GM21423 (cell line): ENCODE results near the gene OSGIN1.

ENCODE experiments used
- ATAC-seq: cut with Tn5 transposase; IDR thresholded peaks from one replicate; pipeline ENCODE4 v1.9.1; 2021; ENCODE audit warnings: mild to moderate bottlenecking, moderate library complexity; ENCODE audit not compliant: unreplicated experiment

Gene OSGIN1, protein sequence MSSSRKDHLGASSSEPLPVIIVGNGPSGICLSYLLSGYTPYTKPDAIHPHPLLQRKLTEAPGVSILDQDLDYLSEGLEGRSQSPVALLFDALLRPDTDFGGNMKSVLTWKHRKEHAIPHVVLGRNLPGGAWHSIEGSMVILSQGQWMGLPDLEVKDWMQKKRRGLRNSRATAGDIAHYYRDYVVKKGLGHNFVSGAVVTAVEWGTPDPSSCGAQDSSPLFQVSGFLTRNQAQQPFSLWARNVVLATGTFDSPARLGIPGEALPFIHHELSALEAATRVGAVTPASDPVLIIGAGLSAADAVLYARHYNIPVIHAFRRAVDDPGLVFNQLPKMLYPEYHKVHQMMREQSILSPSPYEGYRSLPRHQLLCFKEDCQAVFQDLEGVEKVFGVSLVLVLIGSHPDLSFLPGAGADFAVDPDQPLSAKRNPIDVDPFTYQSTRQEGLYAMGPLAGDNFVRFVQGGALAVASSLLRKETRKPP

DNA sequence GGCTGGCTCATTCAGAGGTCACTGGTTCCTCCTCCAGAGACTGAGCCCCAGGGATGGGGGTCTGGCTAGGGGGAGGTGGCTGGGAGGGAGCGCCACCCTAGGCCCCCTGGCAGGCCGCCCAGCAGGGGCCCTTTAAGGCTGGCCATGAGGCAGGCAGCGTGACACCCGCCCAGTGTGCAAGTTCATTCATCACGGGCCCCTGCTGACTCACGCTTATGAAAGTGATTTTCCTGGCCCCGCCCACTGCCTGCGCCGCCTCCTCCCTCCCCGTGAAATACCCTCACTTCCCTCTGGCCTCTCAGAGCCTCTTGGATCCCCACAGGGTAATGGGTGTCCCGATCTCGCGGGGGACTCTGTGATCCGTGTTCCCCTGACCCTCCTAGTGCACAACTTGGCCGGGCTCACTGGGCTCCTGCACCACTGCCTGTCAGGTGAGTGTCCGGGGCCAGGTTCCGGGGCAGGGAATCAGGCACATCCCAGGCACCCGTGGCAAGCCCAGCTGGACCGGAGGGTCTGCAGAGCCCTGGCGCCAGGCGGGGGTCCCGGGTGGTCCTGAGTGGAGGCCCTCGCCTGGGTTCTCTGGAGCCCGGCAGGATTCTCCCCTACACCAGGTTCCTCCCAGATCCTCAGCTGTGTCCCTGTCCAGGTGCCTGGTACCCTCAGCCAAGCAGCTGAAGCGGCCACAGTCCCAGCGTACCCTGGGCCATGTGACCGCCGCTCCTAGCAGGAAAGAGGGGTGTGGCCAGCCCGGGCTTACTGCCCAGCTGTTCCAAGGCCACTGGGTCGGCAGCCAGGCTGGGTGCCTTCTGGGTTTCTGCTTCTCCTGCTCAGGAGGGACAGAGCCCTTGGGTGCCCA is at the start of gene OSGIN1:
OSGIN1 (plus strand) TSS at position 301 of the 856 bp plus-strand sequence. CDS start 4,432 bp downstream, outside the sequence.
- peak; percentile 87 for ATAC-seq

DNA sequence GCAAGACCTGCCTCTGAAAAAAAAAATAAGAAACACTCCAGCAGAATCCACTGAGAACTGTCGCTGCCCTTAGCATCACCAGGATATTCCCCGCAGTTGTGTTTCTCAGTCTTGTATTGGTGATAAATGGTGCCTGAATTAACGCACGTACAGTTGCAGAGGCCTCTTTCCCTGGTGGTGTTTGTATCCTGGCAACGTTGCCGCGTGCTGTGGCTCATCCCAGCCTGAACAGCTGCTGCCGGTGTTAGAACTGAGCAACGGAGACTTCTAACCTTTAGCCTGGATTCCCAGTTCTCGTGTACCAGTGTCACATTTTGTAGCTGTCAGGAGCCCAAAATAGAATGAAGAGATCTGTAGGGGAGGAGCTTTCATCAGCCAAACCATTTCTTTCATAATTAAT is 49.3 kb upstream of the OSGIN1 start:
- ATAC-seq, result no peak

DNA sequence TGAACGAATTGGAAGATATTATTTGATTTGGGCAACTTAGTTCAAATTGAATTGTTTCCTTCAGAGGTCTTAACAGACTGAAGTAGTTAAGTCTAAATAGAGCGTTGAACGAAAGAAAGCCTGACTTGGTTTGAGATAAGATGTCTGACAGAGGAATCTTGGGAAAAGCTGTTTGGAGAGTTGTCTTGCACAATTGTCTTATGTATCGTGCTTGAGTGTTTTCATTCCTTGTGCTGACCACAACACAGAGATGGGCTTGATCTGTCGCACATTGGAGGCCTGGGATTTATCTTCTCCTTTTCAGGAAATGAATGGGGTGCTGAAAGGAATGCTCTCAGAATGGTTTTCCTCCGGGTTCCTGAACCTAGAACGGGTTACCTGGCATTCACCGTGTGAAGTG is 46.4 kb upstream of the OSGIN1 start:
- ATAC-seq, result no peak

DNA sequence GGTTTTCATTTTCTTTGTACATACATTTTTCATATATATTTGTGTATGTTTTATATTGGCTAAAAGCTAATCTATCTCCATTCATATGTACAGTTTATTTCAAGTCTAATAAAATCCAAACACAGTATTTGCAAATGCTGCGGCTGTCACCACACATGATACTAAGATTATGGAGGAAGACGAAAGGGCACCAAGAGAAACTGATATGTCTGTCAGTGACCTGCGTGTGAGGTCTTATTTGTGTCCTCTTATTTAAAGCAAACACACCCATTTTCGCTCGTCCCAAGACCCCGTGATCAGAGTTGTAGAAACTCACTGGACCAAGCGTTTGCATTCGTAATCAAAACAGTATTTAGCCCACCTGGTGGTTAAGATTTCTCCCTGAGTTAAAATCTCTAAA is 45.9 kb upstream of the OSGIN1 start:
- ATAC-seq, result no peak

DNA sequence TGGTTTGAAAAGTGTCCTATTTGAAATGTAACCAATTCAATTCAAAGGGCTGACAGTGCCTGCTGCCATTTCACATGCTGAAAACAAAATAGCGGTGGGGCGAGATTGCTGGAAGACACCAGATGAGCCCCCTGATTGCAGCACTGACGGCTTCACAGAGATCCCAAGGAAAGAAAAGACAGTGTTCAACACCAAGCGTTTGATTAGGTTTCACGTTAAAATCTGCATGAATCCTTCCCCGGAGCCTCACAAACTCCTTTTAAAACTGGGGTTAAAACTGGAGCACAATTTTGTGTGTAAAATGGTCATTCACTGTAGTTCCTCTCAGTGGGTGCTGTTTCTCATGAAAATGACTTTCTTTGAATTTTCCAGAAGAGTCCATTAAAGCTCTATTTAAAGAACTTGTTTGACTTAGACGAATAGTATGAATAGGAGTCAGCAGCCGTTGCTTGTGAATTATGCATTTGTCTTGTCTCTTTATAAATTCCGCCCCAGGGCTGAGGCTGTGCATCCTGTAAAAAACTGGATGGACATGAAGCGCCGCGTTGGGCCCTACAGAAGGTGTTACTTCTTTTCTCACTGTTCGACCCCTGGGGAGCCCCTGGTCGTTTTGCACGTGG is 45.3 kb upstream of the OSGIN1 start:
- ATAC-seq, result no peak

DNA sequence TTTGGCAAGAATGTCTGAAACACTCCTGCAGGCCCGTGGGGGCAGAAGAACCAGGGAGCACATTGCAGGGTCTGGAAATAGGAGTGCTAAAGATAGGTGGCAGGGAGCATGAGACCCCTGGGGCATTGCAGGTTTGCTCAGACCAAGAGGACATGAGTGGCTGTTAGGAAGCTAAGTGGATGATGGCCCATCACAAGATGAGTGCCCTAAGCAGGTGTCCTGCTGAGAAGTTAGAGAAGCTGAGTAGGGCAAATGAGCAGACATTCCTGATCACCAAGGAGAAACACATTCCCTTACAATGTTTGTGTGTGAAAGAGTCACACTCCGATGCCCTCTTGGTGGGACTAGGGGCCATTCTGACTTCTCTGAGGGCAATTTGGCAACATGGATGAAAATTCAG is 44.2 kb upstream of the OSGIN1 start:
- ATAC-seq, result no peak

DNA sequence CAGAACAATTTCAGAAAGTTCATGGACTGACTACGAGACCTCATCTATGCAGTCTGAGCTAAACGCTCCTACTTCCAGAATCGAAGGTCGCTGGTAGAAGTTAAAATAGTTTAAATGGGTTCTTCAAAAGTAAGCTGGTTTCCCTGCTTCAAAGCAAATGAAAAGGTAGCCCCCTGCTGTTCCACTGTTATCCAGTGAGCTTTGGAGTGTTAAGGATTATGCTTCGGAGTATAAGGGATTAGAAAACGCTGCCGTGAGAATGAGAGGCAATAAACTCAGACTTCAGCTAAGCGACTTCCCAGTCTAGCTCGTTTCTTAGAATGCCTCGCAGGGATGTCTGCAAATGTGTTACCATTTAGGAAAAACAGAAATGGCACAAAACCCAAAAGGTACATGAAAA is 41.8 kb upstream of the OSGIN1 start:
- ATAC-seq, result no peak

DNA sequence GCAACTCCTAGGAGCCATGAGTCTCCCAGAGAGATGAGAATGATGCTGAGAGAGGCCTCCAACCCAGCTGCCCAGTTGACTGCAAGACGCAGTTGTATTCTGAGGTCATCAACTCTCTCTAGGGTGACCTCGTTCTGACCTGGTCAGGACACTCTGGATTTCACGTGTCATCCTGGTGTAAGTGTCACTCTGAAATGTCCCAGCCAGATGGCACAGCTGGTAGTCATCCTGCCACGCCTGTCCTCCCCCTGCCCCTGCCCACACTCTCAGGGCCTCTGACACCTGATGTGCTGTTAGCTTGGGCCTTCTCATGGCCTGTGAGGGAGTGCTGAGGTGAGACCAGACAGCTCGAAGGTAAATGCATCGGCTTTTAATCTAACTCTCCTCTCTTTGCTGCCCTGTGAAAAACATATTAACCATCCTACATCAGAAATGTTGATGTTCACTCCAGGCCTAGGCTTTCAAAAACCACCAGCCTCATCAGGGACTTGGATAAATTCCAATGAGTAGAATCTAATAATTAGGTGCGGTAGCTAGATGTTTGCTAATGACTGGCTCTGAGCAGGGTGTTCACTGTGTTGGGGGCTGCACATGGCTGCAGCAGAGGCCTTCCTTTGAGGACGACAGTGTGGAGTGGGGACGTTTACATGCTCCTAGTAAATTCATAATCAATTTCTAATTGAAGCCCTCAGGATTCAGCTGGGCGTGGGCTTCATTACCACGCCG is 40.4 kb upstream of the OSGIN1 start:
- no peak for ATAC-seq

DNA sequence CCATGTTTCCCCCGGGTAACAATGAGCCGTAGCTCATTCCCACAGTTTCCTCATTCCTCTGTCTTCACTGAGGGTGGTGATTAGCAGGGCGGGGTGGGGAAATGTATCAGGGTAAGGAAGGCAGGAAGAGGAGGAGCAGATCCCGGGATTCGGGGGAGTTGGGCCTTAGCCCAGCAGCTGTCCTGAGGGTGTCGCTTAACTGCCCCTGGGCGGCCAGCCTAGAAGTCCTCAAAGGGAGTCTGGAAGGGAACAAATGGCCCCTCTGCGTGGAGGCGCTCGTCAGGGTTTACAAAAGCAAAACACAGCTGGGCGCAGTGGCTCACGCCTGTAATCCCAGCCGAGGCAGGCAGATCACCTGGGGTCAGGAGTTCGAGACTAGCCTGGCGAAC is 39.8 kb upstream of the OSGIN1 start:
- ATAC-seq, result no peak

DNA sequence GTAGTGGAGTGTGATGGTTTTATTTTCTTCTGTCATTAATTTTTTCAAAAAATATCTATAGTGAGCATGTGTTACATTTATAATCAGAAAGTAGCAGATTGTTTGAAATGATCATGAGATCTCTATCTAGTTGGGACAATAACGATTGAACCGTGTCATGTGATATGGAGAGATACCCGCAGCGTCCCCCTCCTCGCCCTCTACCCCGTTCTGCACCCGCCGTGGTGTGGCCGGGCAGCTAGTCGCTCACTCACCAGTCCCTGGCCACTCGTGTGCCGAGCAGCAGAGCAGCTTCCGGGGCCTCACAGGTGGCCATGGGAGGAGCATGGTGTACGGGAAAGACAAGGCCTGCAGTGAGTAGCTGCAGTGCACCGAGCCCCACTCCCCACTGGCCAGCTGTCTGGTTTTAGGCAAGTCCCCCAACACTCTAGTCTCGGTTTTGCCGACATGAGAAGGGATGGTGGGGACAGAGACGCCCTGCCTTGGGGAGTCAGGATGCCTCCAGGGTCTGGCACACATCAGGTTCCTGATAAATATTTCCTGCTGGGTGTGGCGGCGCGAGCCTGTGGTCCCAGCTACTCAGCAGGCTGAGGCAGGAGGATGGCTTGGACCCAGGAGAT is 38.8 kb upstream of the OSGIN1 start:
- ATAC-seq, result no peak

DNA sequence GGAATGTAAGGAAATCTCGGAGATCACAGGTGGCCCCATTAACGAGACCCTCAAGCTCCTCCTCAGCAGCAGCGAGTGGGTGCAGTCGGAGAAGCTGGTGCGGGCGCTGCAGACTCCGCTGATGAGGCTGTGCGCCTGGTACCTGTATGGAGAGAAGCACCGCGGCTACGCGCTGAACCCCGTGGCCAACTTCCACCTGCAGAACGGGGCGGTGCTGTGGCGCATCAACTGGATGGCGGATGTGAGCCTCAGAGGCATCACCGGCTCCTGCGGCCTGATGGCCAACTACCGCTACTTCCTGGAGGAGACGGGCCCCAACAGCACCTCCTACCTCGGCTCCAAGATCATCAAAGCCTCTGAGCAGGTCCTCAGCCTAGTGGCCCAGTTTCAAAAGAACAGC is 38.0 kb upstream of the OSGIN1 start:
- ATAC-seq, result no peak

DNA sequence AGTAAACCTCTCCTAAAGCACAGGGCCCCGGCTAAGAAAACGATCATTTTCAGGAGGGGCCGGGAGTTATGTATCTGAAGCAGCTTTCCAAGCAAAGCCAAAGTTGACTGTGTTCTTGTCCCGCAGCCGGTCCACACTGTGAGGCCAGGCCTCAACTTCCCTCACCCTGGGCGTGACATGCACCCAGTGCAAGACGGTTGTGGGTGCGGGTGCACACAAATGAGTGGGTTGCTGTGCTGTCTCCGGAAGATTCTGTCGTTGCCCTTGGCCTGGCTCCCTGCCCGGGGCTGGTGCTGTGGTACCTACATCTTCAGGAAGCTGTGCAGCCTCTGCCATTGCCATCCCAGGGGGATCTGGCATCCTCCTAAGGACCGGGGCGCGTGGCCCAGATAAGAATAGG is 37.5 kb upstream of the OSGIN1 start:
- ATAC-seq, result no peak

DNA sequence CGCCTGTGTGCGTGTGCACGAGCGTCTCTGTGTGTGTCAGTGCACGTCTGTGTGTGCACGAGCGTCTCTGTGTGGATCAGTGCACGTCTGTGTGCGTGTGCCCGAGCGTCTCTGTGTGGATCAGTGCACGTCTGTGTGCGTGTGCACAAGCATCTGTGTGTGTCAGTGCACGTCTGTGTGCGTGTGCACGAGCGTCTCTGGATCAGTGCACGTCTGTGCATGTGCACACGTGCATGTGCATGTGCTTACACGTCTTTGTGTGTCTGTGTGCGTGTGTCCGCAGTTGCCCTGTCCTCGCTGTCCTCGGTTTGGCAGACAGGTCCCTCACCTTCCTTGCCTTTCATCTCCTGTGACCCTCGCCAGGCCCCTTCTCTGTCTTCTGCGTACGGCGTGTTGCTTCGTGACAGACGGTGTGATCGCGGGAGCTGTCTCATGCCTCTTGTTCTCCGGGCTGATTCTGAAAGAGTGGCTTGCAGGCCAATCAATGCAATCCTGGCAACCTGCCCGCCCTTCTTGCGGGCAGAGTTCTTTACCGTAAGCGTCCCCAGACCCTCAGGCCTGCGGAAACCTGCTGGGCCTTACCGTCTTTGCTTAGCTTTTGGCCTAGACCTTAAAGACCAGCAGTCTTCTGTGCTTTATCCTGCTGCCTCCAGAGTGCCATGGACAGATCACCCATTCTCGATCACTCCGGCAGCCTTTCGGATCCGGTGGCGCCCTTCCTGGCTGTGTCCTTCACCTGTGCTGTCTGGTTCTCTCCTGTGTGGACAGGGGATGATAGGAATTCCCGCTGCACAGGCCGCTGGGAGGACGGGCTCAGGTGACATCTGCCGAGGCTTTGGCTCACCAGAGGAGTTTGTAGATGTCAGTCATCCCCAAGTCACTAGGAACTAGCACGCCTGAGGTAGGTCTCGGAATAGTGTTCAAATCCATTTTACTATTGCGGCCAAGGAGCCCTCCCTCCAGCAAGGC is 35.6 kb upstream of the OSGIN1 start:
- no peak for ATAC-seq

DNA sequence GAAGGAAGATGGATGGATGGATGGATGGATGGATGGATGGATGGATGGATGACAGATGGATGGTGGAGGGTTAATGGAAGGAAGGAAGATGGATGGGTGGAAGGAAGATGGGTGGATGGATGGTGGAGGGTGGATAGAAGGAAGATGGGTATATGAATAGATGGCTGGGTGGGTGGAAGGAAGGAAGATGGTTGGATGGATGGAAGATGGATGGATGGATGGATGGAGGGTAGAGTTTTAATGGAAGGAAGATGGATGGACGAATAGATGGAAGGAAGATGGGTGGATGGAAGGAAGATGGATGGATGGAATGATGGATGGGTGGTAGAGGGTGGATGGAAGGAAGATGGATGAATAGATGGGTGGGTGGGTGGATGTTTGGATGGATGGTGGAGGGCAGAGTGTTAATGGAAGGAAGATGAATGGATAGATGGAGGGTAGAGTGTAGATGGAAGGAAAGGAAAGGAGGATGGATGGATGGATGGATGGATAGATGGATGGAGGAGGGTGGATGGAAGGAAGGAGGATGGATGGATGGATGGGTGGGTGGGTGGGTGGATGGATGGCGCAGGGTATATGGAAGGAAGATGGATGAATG is 32.0 kb upstream of the OSGIN1 start:
- ATAC-seq, result no peak

DNA sequence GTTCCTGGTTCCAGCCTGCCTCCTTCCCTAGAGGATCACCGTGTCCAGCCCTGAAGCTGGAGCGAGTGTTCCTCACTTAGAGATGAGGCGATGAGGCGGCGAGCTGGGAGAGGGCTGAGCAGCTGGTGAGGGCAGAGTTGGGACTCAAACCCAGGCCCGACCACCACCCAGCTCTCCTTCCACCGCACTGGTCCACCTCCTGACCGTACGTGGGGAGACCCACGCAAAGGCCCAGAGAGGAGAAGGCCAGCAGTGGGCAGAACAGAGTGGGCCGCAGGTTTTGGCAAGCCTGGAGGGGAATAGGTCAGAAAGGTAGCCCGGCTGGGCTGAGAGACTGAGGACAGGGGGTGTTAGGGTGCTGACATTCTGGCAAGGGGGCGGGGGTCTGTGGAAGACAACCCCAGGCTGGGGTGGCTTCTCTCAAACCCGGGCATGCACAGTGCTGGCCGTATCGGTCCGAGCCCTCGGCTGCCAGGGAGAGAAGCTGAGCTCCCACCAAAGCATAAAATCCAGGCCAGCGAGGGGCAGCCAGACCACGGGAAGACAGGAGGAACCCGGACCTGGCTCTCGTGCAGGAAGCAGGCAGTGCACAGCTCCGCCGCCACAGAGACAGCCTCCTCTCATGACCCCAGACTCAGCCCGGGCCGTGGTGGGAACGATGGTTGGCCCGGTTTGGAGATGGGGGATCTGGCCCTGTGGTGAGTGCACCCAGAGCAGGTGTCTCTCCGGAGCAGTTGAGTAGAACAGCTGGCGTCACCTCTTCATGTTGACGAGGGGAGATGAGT is 29.3 kb upstream of the OSGIN1 start:
- no peak for ATAC-seq

DNA sequence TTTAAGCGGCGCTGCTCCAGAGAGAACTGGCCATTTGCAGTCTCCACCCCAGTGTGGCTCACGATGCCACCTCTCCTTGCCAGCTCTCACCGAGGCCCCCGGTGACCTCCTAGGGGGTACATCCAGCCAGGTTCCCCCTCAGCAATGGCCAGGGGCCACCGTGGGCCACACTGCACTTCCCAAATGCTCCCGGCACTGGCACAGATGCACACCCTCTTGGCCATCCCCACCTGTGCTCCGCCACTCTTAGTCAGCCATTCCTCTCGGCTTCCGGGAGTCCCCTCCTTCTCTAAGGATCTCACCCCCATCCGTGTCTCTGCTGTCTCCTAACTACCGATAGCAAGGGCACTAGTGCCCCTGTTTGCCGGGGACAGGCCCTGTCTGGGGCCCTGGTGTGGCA is 28.4 kb upstream of the OSGIN1 start:
- ATAC-seq, result no peak

DNA sequence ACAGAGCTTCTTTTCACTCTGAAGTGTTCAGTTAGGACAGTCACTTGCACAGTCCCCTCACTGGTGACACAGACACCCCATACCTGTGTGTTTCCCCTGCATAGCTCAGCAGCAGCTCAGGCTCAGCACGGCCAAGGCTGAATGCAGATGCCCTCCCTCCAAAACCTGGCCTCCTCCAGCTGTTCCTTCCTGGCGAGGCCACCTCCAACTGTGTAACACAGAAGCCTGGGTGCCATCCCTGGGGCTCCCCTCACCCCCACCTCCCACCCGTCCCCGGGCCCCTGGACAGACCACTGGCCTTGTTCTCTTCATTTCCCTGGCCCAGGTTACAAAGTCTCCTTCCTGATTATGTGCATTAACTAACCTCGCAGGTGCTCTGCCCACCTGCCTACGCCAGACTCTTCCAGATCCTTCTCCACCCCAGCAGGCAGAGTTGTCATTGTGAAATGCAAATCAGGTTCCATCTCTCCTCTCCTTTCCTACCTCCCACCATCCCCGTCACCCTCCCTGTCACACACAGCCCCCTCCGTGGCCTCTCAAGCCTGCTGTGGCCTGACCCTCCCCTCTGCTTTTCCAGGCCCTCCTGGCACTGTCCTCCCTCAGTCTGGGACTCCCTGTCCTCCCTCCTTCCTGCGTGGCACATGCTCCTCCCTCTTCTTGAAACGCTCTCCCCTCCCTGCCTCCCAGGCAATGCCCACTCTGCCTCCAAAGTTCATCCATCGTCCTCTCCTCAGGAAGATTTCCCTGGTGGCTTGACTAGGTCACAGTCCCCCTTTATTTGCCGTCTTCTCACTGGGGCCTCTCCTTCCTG is 27.7 kb upstream of the OSGIN1 start:
- no peak for ATAC-seq
